ENCODE results near the gene LRIT2. TPM values are rescaled to one million over a fixed set of nuclear protein-coding genes. Genes with fewer than 3 reads are reported as not detected.
A peak's percentile ranks its signal among the peaks of the same experiment; 100 is the strongest.
"Not testable (repeated sequence)": the region's sequence is repeated elsewhere in the genome, so short reads cannot be mapped to it uniquely, and the experiment has no call there.

LRIT2 gene
- total and polyA plus RNA-seq, 12 donors, result not detected

- no peak for TF ChIP-seq POLR2A (IDR thresholded peaks at IDR 0.05)
- TF ChIP-seq, protein P1, sequence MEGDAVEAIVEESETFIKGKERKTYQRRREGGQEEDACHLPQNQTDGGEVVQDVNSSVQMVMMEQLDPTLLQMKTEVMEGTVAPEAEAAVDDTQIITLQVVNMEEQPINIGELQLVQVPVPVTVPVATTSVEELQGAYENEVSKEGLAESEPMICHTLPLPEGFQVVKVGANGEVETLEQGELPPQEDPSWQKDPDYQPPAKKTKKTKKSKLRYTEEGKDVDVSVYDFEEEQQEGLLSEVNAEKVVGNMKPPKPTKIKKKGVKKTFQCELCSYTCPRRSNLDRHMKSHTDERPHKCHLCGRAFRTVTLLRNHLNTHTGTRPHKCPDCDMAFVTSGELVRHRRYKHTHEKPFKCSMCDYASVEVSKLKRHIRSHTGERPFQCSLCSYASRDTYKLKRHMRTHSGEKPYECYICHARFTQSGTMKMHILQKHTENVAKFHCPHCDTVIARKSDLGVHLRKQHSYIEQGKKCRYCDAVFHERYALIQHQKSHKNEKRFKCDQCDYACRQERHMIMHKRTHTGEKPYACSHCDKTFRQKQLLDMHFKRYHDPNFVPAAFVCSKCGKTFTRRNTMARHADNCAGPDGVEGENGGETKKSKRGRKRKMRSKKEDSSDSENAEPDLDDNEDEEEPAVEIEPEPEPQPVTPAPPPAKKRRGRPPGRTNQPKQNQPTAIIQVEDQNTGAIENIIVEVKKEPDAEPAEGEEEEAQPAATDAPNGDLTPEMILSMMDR (IDR thresholded peaks at IDR 0.05), result no peak
- Histone ChIP-seq H3K27ac (no peak overlapping the region), H3K4me1 (replicated peaks in 1 of 2) (no peaks in the 10 kb centered on the region), H3K4me3 (no peak overlapping the region), H3K36me3 (replicated peaks in 1 of 2) (no peaks in the 10 kb centered on the region), H3K9me3 (replicated peaks in 1 of 3) (no peaks in the 10 kb centered on the region), H3K27me3 (no peaks in the 10 kb centered on the region)
- WGBS, 4 donors, result 73 to 88% (median 82%) methylated on average over 4 to 5 of the region's 5 CpGs
- intact Hi-C loops (cut with DNase I), result no loop called here
- DNase-seq, result no peak
Observed at GRCh38 chr10:84181631-84182030, 43.7 kb downstream of the LRIT2 start.

GRCh38 chr10:84180386-84180785, 45.0 kb downstream of the LRIT2 start:
- WGBS, 4 donors, result 84 to 95% (median 90%) methylated on average over 9 to 20 of the region's 22 CpGs
- intact Hi-C loops (cut with DNase I); H3K27me3 ChIP-seq; H3K4me3 ChIP-seq; H3K4me1 ChIP-seq (replicated peaks in 1 of 2); H3K27ac ChIP-seq; H3K36me3 ChIP-seq (replicated peaks in 1 of 2); H3K9me3 ChIP-seq (replicated peaks in 1 of 3); DNase-seq: not testable (repeated sequence)

- Histone ChIP-seq H3K4me3 (no peak overlapping the region), H3K9me3 (replicated peaks in 1 of 3) (no peaks in the 10 kb centered on the region), H3K27ac (no peak overlapping the region), H3K4me1 (replicated peaks in 1 of 2) (no peaks in the 10 kb centered on the region), H3K27me3 (no peaks in the 10 kb centered on the region), H3K36me3 (replicated peaks in 1 of 2) (no peaks in the 10 kb centered on the region)
- WGBS, 4 donors, result 47 to 68% (median 60%) methylated on average over 5 to 12 of the region's 12 CpGs
- intact Hi-C loops (cut with DNase I), result no loop called here
- TF ChIP-seq, protein P1 (IDR thresholded peaks at IDR 0.05), result no peak
- TF ChIP-seq POLR2A (IDR thresholded peaks at IDR 0.05), result no peak
- DNase-seq, result peak in 4 of 7 donors; percentile 16 to 57 (median 22)
Observed at GRCh38 chr10:84179059-84179710, 46.2 kb downstream of the LRIT2 start.

GRCh38 chr10:84178160-84178609, 47.2 kb downstream of the LRIT2 start:
- Histone ChIP-seq H3K27ac (no peak overlapping the region), H3K9me3 (replicated peaks in 1 of 3) (no peaks in the 10 kb centered on the region), H3K36me3 (replicated peaks in 1 of 2) (no peaks in the 10 kb centered on the region), H3K4me1 (replicated peaks in 1 of 2) (no peaks in the 10 kb centered on the region), H3K27me3 (no peaks in the 10 kb centered on the region), H3K4me3 (no peak overlapping the region)
- TF ChIP-seq POLR2A (IDR thresholded peaks at IDR 0.05), result no peak
- TF ChIP-seq, protein P1 (IDR thresholded peaks at IDR 0.05), result no peak
- DNase-seq, result peak in 1 of 7 donors; percentile 7
- WGBS, 4 donors, result 82 to 85% (median 82%) methylated on average over 3 of the region's 3 CpGs
- intact Hi-C loops (cut with DNase I), result no loop called here

Data from adrenal gland (tissue), 12 donors.